Measurements from ENCODE around the gene VSTM1.
"Not testable (repeated sequence)": the region's sequence is repeated elsewhere in the genome, so short reads cannot be mapped to it uniquely, and the experiment has no call there.

The VSTM1 gene

DNA sequence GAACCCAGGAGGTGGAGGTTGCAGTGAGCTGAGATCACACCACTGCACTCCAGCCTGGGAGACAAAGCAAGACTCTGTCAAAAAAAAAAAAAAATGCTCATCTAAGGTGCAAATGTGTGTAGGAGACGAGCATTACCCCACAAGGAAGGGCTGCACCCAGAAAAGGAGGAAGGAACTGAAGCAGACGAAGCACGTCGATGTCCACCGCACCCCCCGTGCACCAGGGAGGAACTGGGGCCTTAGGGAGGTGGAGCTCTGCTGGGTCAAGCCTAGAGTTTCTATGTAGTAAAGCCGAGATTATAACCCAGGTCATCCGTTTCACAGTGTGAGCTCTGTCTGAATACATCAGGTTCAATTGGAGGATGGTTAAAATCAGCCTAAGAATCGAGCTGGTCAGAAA lies 1.1 kb downstream of the VSTM1 start:
- TF ChIP-seq, protein P1, sequence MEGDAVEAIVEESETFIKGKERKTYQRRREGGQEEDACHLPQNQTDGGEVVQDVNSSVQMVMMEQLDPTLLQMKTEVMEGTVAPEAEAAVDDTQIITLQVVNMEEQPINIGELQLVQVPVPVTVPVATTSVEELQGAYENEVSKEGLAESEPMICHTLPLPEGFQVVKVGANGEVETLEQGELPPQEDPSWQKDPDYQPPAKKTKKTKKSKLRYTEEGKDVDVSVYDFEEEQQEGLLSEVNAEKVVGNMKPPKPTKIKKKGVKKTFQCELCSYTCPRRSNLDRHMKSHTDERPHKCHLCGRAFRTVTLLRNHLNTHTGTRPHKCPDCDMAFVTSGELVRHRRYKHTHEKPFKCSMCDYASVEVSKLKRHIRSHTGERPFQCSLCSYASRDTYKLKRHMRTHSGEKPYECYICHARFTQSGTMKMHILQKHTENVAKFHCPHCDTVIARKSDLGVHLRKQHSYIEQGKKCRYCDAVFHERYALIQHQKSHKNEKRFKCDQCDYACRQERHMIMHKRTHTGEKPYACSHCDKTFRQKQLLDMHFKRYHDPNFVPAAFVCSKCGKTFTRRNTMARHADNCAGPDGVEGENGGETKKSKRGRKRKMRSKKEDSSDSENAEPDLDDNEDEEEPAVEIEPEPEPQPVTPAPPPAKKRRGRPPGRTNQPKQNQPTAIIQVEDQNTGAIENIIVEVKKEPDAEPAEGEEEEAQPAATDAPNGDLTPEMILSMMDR (conservative IDR thresholded peaks at IDR 0.05) = no peak
- no peak overlapping the region for H3K27ac ChIP-seq

DNA sequence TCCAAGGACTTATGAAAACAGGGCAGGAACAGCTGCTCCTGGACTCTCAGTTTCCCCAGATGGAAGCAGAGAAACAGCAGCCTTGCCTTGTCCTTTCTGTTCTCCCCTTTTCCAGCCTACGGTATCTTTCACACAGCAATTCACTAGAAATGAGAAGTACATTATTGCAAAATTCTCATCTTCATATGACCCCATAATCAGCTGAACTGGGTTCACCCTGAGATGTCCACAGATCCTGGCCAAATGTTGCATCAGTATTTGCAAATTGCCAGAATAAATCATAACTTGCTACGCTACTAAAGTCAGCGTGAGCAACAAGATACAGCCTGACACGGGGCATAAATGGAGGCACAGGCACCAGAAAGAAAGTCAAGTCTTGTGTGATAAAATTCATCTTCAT lies 16.1 kb downstream of the VSTM1 start:
- no peak overlapping the region for H3K27ac ChIP-seq
- TF ChIP-seq, protein P1 (conservative IDR thresholded peaks at IDR 0.05) = no peak

DNA sequence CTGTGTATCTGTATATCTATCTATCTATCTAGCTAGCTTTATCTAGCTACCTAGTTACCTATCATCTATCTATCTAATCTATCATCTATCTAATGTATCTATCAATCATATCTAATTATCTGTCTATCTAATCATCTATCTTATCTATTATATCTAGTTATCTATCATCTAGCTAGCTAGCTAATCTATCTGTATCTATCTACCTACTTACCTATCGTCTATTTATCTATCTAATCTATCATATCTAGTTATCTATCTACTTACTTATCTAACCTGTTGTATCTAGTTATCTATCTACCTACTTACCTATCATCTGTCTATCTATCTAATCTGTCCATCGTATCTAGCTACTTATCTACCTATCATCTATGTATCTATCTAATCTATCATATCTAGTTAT lies 17.9 kb downstream of the VSTM1 start:
- TF ChIP-seq, protein P1 (conservative IDR thresholded peaks at IDR 0.05) = no peak
- H3K27ac ChIP-seq = no peak overlapping the region

- H3K27ac ChIP-seq = no peak overlapping the region
- TF ChIP-seq, protein P1 (conservative IDR thresholded peaks at IDR 0.05) = no peak
Measured at GRCh38 chr19:54042989-54043388, 20.7 kb downstream of the VSTM1 start.

GRCh38 chr19:54041969-54042606 lies 21.6 kb downstream of the VSTM1 start:
- no peak overlapping the region for H3K27ac ChIP-seq
- TF ChIP-seq, protein P1 (conservative IDR thresholded peaks at IDR 0.05) = no peak

- TF ChIP-seq, protein P1 (conservative IDR thresholded peaks at IDR 0.05) = no peak
- no peak overlapping the region for H3K27ac ChIP-seq
Measured at GRCh38 chr19:54040003-54040402, 23.7 kb downstream of the VSTM1 start.

DNA sequence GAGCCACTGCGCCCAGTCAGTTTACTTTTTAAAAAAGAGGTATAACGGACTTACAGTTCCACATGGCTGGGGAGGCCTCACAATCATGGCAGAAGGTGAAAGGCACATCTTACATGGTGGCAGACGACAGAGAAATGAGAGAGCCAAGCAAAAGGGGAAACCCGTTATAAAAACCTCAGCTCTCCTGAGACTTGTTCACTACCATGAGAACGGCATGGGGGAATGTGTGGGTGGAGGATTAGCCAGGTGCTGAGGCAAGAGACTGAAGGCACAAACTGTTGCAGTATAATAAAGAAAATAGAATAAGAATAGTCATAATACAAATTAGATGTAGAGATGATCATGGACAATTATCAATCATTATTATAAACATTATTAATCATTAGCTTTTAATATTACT lies 27.2 kb downstream of the VSTM1 start:
- not testable (repeated sequence) for H3K27ac ChIP-seq
